Heart left ventricle (tissue), 16 donors: ENCODE data around the gene USP47. TPM values are rescaled to one million over a fixed set of nuclear protein-coding genes. Genes with fewer than 3 reads are reported as not detected.
"Not testable (repeated sequence)": the region's sequence is repeated elsewhere in the genome, so short reads cannot be mapped to it uniquely, and the experiment has no call there.

Experiments
- ATAC-seq, 4 donors: fragments of 200-7000 bp; cut with Tn5 transposase; one replicate each; pipeline ENCODE4 v1.9.1; 2020 to 2022; ENCODE audit warnings: moderate library complexity in 4 of 4, mild to moderate bottlenecking in 3 of 4, moderate number of reproducible peaks in 1 of 4
- DNase-seq, 5 donors: peaks; one replicate each; pipeline ENCODE4 v3.0.0-alpha.2; 2020
- H3K27ac ChIP-seq, 12 donors: fragments of 200-600 bp; sonication (generic) in 4 of 12; one replicate each; pipeline versions ENCODE4 v1.5.0 to v1.8.0; 2016 to 2022; ENCODE audit warnings: mild to moderate bottlenecking in 2 of 12
- H3K27me3 ChIP-seq, 9 donors: fragments of 200-600 bp; sonication (generic) in 2 of 9; one replicate each; pipeline versions ENCODE4 v1.5.1 to v1.8.0; 2016 to 2022; ENCODE audit warnings: mild to moderate bottlenecking in 3 of 9
- H3K36me3 ChIP-seq, 9 donors: fragments of 200-600 bp; sonication (generic) in 2 of 9; one replicate each; pipeline versions ENCODE4 v1.5.0 to v1.8.0; 2018 to 2022; ENCODE audit warnings: mild to moderate bottlenecking in 2 of 9
- H3K4me1 ChIP-seq, 12 donors: fragments of 200-600 bp; sonication (generic) in 4 of 12; one replicate each; pipeline versions ENCODE4 v1.5.0 to v1.8.0; 2016 to 2022; ENCODE audit warnings: mild to moderate bottlenecking in 3 of 12
- H3K4me3 ChIP-seq, 12 donors: fragments of 200-600 bp; sonication (generic) in 4 of 12; one replicate each; pipeline versions ENCODE4 v1.5.0 to v1.8.0; 2017 to 2022; ENCODE audit warnings: mild to moderate bottlenecking in 9 of 12, moderate library complexity in 4 of 12
- H3K9me3 ChIP-seq, 12 donors: fragments of 200-600 bp; sonication (generic) in 4 of 12; one replicate each; pipeline versions ENCODE4 v1.5.0 to v1.8.0; 2016 to 2022; ENCODE audit warnings: mild to moderate bottlenecking in 1 of 12
- CTCF ChIP-seq, 12 donors: fragments of 200-600 bp; sonication (generic) in 4 of 12; IDR thresholded peaks; one replicate each; pipeline versions ENCODE4 v1.5.0 to v1.8.0; 2018 to 2022; ENCODE audit warnings: antibody characterized with exemption in 12 of 12, mild to moderate bottlenecking in 5 of 12
- POLR2A ChIP-seq, 2 donors: fragments of 450-650 bp; IDR thresholded peaks; one replicate each; pipeline ENCODE4 v1.6.1; 2017; ENCODE audit warnings: antibody characterized with exemption in 2 of 2, mild to moderate bottlenecking in 2 of 2, moderate library complexity in 2 of 2
- WGBS, 4 donors: extraction: QIAGEN DNeasy Blood & Tissue Kit in 2 of 4; methylation state at CpG; one replicate each; pipeline versions ENCODE4 v1.1.5 to v1.1.7; 2013 to 2018; 5-methylcytosine and 5-hydroxymethylcytosine counted together
- intact Hi-C, 10 donors: fragments of 100-400 bp; cut with DNase I; formaldehyde crosslinking; loops; one replicate each; pipeline versions ENCODE4 v1.11.1 to v1.14.2; 2022
- polyA plus RNA-seq, 2 donors: library from polyadenylated mRNA; stranded (reverse); fragments of 200-250 nt; gene quantifications; one replicate each; pipeline ENCODE4 v1.2.3, GENCODE V29; 2013
- total RNA-seq, 9 donors: library from RNA; depleted of rRNA in 2 of 9; stranded (reverse); fragments of >200 nt in 2 of 9; fragmentation: NEBNext Ultra II Directional in 3 of 9; extraction: Animal tissue kit (Norgen Biotek cat#: 25700) in 3 of 9; gene quantifications; one replicate each; pipeline versions ENCODE4 v1.1.0 to v1.2.4, GENCODE V29; 2016 to 2023
- donor health status: ischemic (EF 13 %, LVEDD 7.1; RV severe dilation, severe dysfunction).
- donor health status: healthy with polysubstance abuse.
- donor health status: DM: no; HTN: yes; CAD: no.
- donor health status: DM: no; HTN: no; CAD: no.
- donor health status: ischemic (EF 25% LVEDD 6.9; RV normal size, moderate dysfunction).
- donor health status: ischemic (EF 25% LVEDD 5.7; RV mildly dilated, moderate dysfunction).
- donor health status: healthy.
- donor health status: DM: yes; HTN: yes; CAD: no.
- donor health status: ischemic (EF 35%, LVEDD 5.7; RV mildly dilated, moderate dysfunction).
- donor health status: nonischemic (EF 11% LVEDD 7.7; RV severe dilation, severe dysfunction).
- donor health status: DM: yes; HTN: yes; CAD: no.
- donor health status: PGD.
- donor health status: ischemic (EF 29% LVEDD 5.4; RV normal size, mild dysfunction).
- donor health status: nonischemic (EF 23%, LVEDD 6.1; RV moderate dilation, normal function).

Gene USP47
- total and polyA plus RNA-seq, 11 donors, result 26.2 to 89.6 (median 54.3) TPM

GRCh38 chr11:11821899-11822298 lies 19.9 kb upstream of the USP47 start:
- no peaks in the 10 kb centered on the region for H3K27me3 ChIP-seq
- H3K36me3 ChIP-seq, result no peaks in the 10 kb centered on the region
- H3K27ac ChIP-seq, result no peak overlapping the region
- H3K9me3 ChIP-seq, result no peaks in the 10 kb centered on the region
- no peak for ATAC-seq
- intact Hi-C loops, result no loop called here
- WGBS, 4 donors, result 64 to 82% (median 73%) methylated on average over 3 of the region's 3 CpGs
- TF ChIP-seq CTCF (IDR thresholded peaks at IDR 0.05), result no peak
- peaks cover 0 to 2% (median 0%) of the 10 kb centered on the region in 12 donors for H3K4me1 ChIP-seq
- H3K4me3 ChIP-seq, result no peak overlapping the region
- DNase-seq, result no peak

DNA sequence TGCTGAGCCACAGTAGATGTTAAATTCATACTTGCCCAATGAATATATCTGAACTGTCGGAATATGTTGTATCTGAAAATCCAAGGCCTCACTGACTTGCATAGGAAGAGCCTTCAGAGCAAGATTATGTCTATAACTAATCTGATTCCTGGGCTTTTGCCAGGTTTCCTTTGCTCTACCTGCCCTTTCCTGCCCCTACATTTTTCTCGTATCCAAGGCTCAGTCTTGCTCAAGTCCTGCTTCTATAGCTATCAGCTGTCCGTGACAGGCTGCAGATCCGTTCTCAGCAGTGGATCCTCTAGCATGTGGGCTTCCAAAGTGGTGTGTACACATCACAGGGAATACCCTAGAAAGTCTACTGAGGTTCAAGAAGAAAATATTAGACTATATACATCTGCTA lies 18.8 kb upstream of the USP47 start:
- intact Hi-C loops, result no loop called here
- Histone ChIP-seq H3K27me3 (no peaks in the 10 kb centered on the region), H3K4me3 (no peak overlapping the region), H3K4me1 (peaks cover 0 to 2% (median 0%) of the 10 kb centered on the region in 12 donors), H3K36me3 (no peaks in the 10 kb centered on the region), H3K27ac (no peak overlapping the region), H3K9me3 (no peaks in the 10 kb centered on the region)
- TF ChIP-seq CTCF (IDR thresholded peaks at IDR 0.05), result no peak
- TF ChIP-seq POLR2A (IDR thresholded peaks at IDR 0.05), result no peak
- DNase-seq (no peak), ATAC-seq (peak in 2 of 4 donors; percentile 41 to 44)
- 54 to 69% (median 59%) methylated on average over 4 of the region's 4 CpGs for WGBS, 4 donors

DNA sequence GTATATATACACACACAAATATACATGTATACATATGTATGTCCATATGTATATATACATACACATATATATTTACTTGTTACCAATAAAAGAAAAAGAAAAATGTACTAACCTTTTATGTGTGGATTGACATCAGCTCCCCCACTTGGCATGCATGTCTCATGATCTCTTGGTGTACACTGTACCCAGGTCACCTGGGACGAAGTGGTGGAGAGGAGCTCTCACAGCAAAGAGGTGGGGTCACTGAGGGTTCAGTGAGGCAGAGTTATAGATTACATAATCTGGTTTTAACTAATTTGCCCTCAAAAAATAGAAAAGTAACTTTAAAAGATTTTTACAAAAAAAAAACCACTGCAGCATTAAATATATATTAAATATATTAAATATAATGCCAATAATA lies 15.5 kb upstream of the USP47 start:
- Histone ChIP-seq H3K27me3 (no peaks in the 10 kb centered on the region), H3K27ac (no peak overlapping the region), H3K9me3 (no peaks in the 10 kb centered on the region), H3K36me3 (no peaks in the 10 kb centered on the region), H3K4me1 (peaks cover 0 to 2% (median 0%) of the 10 kb centered on the region in 12 donors), H3K4me3 (no peak overlapping the region)
- ATAC-seq (no peak), DNase-seq (no peak)
- intact Hi-C loops, result no loop called here
- TF ChIP-seq POLR2A (IDR thresholded peaks at IDR 0.05) (no peak), CTCF (IDR thresholded peaks at IDR 0.05) (no peak)
- WGBS, 4 donors, result 81 to 100% (median 92%) methylated on average over 1 of the region's 1 CpG

DNA sequence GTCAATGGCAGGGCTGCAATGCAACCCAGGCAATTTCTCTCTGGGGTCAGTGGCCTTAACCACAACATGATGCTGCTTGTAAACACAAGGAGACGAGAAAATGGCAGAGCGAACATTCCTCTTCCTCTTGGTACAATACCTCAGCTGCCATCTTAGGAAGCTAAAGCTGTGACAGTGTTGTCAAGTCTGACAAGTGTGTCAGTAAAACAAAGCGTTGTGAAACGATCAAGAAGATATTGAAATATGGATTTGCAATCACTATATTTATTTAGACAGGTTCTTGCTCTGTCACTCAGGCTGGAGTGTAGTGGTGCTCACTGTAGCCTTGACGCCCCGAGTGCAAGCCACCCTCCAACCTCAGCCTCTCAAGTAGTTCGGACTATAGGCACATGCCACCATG lies 14.5 kb upstream of the USP47 start:
- Histone ChIP-seq H3K9me3 (no peaks in the 10 kb centered on the region), H3K4me3 (no peak overlapping the region), H3K4me1 (peaks cover 0 to 2% (median 0%) of the 10 kb centered on the region in 12 donors), H3K36me3 (no peaks in the 10 kb centered on the region), H3K27me3 (no peaks in the 10 kb centered on the region), H3K27ac (no peak overlapping the region)
- intact Hi-C loops, result no loop called here
- ATAC-seq, result no peak
- WGBS, 4 donors, result 77 to 90% (median 83%) methylated on average over 7 of the region's 7 CpGs
- TF ChIP-seq CTCF (IDR thresholded peaks at IDR 0.05) (no peak), POLR2A (IDR thresholded peaks at IDR 0.05) (no peak)
- no peak for DNase-seq

DNA sequence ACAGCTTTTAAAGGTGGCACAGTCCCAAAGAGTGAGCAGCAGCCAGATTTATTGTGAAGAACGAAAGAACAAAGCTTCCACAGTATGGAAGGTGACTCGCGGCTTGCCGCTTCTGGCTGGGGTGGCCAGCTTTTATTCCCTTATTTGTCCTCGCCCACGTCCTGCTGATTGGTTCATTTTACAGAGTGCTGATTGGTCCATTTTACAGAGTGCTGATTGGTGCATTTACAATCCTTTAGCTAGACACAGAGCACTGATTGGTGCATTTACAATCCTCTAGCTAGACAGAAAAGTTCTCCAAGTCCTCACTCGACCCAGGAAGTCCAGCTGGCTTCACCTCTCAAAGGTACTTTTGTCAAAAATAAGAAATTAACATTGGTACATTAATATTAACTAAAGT lies 10.4 kb upstream of the USP47 start:
- H3K4me1 ChIP-seq, H3K27ac ChIP-seq, intact Hi-C loops, H3K27me3 ChIP-seq, H3K4me3 ChIP-seq, H3K9me3 ChIP-seq, H3K36me3 ChIP-seq, DNase-seq, ATAC-seq: not testable (repeated sequence)
- WGBS, 4 donors, result 81 to 86% (median 83%) methylated on average over 7 of the region's 7 CpGs
